Measurements from ENCODE around the gene TMEM62.
"Not testable (repeated sequence)": the region's sequence is repeated elsewhere in the genome, so short reads cannot be mapped to it uniquely, and the experiment has no call there.

The TMEM62 gene

GRCh38 chr15:43125100-43125661 is 8.2 kb upstream of the TMEM62 start:
- DNase-seq (ENCODE audit: low read depth): no peak

- DNase-seq (ENCODE audit: low read depth): no peak
Measured at GRCh38 chr15:43126356-43126755, 7.0 kb upstream of the TMEM62 start.

- DNase-seq (ENCODE audit: low read depth): no peak
Measured at GRCh38 chr15:43127752-43128151, 5.6 kb upstream of the TMEM62 start.

- not testable (repeated sequence) for DNase-seq (ENCODE audit: low read depth)
Measured at GRCh38 chr15:43128174-43128979, 5.0 kb upstream of the TMEM62 start.

- DNase-seq (ENCODE audit: low read depth): no peak
Measured at GRCh38 chr15:43128980-43129335, 4.4 kb upstream of the TMEM62 start.

- no peak for DNase-seq (ENCODE audit: low read depth)
Measured at GRCh38 chr15:43132830-43133429, 456 bp upstream of the TMEM62 start.

GRCh38 chr15:43134157-43134635 is 810 bp downstream of the TMEM62 start:
- DNase-seq (ENCODE audit: low read depth): no peak

- DNase-seq (ENCODE audit: low read depth): no peak
Measured at GRCh38 chr15:43135351-43135750, 2.0 kb downstream of the TMEM62 start.

- no peak for DNase-seq (ENCODE audit: low read depth)
Measured at GRCh38 chr15:43143203-43143941, 10.0 kb downstream of the TMEM62 start.

GRCh38 chr15:43144512-43144911 is 11.1 kb downstream of the TMEM62 start:
- DNase-seq (ENCODE audit: low read depth): no peak

- DNase-seq (ENCODE audit: low read depth): no peak
Measured at GRCh38 chr15:43146184-43146583, 12.8 kb downstream of the TMEM62 start.

GRCh38 chr15:43150191-43150929 is 17.0 kb downstream of the TMEM62 start:
- DNase-seq (ENCODE audit: low read depth): no peak

GRCh38 chr15:43151688-43152087 is 18.3 kb downstream of the TMEM62 start:
- DNase-seq (ENCODE audit: low read depth): no peak

- no peak for DNase-seq (ENCODE audit: low read depth)
Measured at GRCh38 chr15:43153269-43153668, 19.9 kb downstream of the TMEM62 start.

GRCh38 chr15:43165801-43166325 is 32.5 kb downstream of the TMEM62 start:
- no peak for DNase-seq (ENCODE audit: low read depth)

GRCh38 chr15:43167261-43167660 is 33.9 kb downstream of the TMEM62 start:
- not testable (repeated sequence) for DNase-seq (ENCODE audit: low read depth)

GRCh38 chr15:43168192-43169107 is 35.1 kb downstream of the TMEM62 start:
- DNase-seq (ENCODE audit: low read depth): no peak

- DNase-seq (ENCODE audit: low read depth): no peak
Measured at GRCh38 chr15:43169888-43170287, 36.5 kb downstream of the TMEM62 start.

GRCh38 chr15:43175656-43176309 is 42.4 kb downstream of the TMEM62 start:
- not testable (repeated sequence) for DNase-seq (ENCODE audit: low read depth)

GRCh38 chr15:43177147-43177546 is 43.8 kb downstream of the TMEM62 start:
- DNase-seq (ENCODE audit: low read depth): not testable (repeated sequence)
